Ovary (tissue), 9 donors: ENCODE results near the gene JPT2. TPM values are rescaled to one million over a fixed set of nuclear protein-coding genes. Genes with fewer than 3 reads are reported as not detected.
A peak's percentile ranks its signal among the peaks of the same experiment; 100 is the strongest.

Experiments
- DNase-seq, 5 donors: peaks; one replicate each; pipeline ENCODE4 v3.0.0-alpha.2; 2019 to 2020
- H3K27ac ChIP-seq, 2 donors: fragments of 200-600 bp; one replicate each; pipeline versions ENCODE4 v1.5.1 to v1.8.0; 2019 to 2022
- H3K27me3 ChIP-seq: fragments of 200-600 bp; one replicate; pipeline ENCODE4 v1.8.0; 2022
- H3K36me3 ChIP-seq: fragments of 200-600 bp; sonication (generic); one replicate; pipeline ENCODE4 v1.5.1; 2019
- H3K4me1 ChIP-seq: one replicate; pipeline ENCODE4 v1.8.1; 2013; ENCODE audit warnings: mild to moderate bottlenecking, moderate library complexity; ENCODE audit not compliant: insufficient read depth
- H3K4me3 ChIP-seq: fragments of 200-600 bp; sonication (generic); one replicate; pipeline ENCODE4 v1.5.1; 2017
- H3K9me3 ChIP-seq, 2 donors: fragments of 200-600 bp in 1 of 2; sonication (generic) in 1 of 2; one replicate each; pipeline versions ENCODE4 v1.5.1 to v1.8.1; 2013 to 2019; ENCODE audit warnings: mild to moderate bottlenecking in 1 of 2, moderate library complexity in 1 of 2
- EP300 ChIP-seq: sonication (generic); formaldehyde crosslinking; IDR thresholded peaks from one replicate; pipeline ENCODE4 v1.6.1; 2017; ENCODE audit warnings: antibody characterized with exemption
- POLR2A ChIP-seq: fragments of 450-650 bp; IDR thresholded peaks from one replicate; pipeline ENCODE4 v1.6.1; 2017; ENCODE audit warnings: antibody characterized with exemption, mild to moderate bottlenecking, moderate library complexity
- WGBS, 3 donors: extraction: QIAGEN DNeasy Blood & Tissue Kit in 1 of 3; methylation state at CpG; one replicate each; pipeline versions ENCODE4 v1.1.5 to v1.1.7; 2013 to 2017; 5-methylcytosine and 5-hydroxymethylcytosine counted together
- intact Hi-C, 4 donors: fragments of 100-400 bp; cut with DNase I; formaldehyde crosslinking; loops; one replicate each; pipeline versions ENCODE4 v1.11.0 to v1.15.1; 2022 to 2023
- polyA plus RNA-seq, 2 donors: library from polyadenylated mRNA; stranded (reverse); fragments of 200-250 nt in 1 of 2; fragments of 350-450 nt in 1 of 2; fragmentation: Illumina TruSeq in 1 of 2; extraction: RNeasy Lipid Tissue Mini Kit (QIAGEN cat#74804) in 1 of 2; gene quantifications; one replicate each; pipeline ENCODE4 v1.2.3, GENCODE V29; 2013 to 2014
- total RNA-seq, 7 donors: library from RNA; depleted of rRNA in 2 of 7; stranded (reverse); fragments of >200 nt in 2 of 7; fragmentation: NEBNext Ultra II Directional in 3 of 7; extraction: Animal tissue kit (Norgen Biotek cat#: 25700) in 3 of 7; gene quantifications; one replicate each; pipeline versions ENCODE4 v1.1.0 to v1.2.4, GENCODE V29; 2016 to 2023
- TF ChIP-seq, protein P1 (sequence below), 3 donors: fragments of 450-650 bp in 2 of 3; fragments of 200-600 bp in 1 of 3; IDR thresholded peaks; one replicate each; pipeline versions ENCODE4 v1.5.1 to v1.8.0; 2016 to 2022; ENCODE audit warnings: antibody characterized with exemption in 3 of 3, mild to moderate bottlenecking in 1 of 3
- donor health status: DM: no; HTN: no; CAD: no; lungs with moderate emphysema.
- donor health status: DM: no; HTN: no; CAD: no.
- donor health status: Bipolar disorder and iron deficiency.
- donor health status: DM: yes; HTN: yes; CAD: no.
- donor health status: DM: no; HTN: no; CAD: no.
- donor health status: DM: yes; HTN: yes; CAD: no.

JPT2 gene
- total and polyA plus RNA-seq, 9 donors, result 14.4 to 51.8 (median 44.1) TPM

DNA sequence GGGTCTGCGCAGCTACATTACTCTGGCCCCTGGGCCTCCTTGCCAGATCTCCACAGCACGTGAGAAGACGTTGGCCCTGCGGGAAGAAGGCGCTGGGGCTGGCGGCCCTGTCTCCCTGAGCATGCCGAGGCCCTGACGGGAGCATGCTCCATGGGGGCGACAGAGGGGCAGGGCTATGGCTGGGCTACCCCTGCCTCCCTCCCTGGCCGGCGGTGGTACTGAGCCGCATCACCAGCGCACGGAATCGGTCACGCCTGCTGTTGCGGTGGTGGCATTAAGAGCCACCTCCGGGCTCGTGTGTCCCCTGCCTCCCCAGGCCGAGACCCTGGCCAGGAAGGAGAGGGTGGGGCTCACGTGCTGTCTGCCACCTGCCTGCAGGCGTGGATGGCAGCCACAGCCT, 56.0 kb downstream of the JPT2 start:
- Histone ChIP-seq H3K27ac (no peak overlapping the region), H3K36me3 (no peaks in the 10 kb centered on the region), H3K4me3 (no peak overlapping the region), H3K9me3 (no peaks in the 10 kb centered on the region), H3K27me3 (no peaks in the 10 kb centered on the region), H3K4me1 (no peaks in the 10 kb centered on the region)
- 88 to 93% (median 91%) methylated on average over 12 to 22 of the region's 22 CpGs for WGBS, 3 donors
- no peak for DNase-seq
- no peak for TF ChIP-seq POLR2A
- no peak for TF ChIP-seq EP300
- TF ChIP-seq, protein P1, sequence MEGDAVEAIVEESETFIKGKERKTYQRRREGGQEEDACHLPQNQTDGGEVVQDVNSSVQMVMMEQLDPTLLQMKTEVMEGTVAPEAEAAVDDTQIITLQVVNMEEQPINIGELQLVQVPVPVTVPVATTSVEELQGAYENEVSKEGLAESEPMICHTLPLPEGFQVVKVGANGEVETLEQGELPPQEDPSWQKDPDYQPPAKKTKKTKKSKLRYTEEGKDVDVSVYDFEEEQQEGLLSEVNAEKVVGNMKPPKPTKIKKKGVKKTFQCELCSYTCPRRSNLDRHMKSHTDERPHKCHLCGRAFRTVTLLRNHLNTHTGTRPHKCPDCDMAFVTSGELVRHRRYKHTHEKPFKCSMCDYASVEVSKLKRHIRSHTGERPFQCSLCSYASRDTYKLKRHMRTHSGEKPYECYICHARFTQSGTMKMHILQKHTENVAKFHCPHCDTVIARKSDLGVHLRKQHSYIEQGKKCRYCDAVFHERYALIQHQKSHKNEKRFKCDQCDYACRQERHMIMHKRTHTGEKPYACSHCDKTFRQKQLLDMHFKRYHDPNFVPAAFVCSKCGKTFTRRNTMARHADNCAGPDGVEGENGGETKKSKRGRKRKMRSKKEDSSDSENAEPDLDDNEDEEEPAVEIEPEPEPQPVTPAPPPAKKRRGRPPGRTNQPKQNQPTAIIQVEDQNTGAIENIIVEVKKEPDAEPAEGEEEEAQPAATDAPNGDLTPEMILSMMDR (IDR thresholded peaks at IDR 0.05), result no peak
- intact Hi-C loops, result no loop called here

DNA sequence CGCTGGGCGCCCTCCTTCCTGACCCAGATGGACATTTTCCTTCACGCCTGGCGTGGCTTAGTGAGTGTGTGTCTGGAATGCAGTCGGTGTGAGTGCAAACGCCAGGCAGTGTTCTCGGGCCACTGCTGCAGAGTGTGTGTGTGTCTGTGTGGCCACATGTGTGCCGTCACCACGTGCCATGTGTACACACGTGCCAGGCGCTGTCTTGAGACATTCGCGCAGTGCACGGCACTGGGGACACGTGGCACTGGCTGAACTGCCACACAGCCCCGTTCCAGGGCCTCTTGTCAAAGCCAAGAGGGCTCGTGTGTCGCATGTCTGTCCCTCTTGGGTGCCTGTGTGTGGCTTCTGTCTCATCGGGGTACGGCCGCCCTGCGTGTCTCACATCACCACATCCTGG, 56.7 kb downstream of the JPT2 start:
- WGBS, 3 donors, result 96 to 97% (median 96%) methylated on average over 22 of the region's 22 CpGs
- TF ChIP-seq POLR2A (no peak), EP300 (no peak)
- TF ChIP-seq, protein P1 (IDR thresholded peaks at IDR 0.05), result no peak
- Histone ChIP-seq H3K36me3 (no peaks in the 10 kb centered on the region), H3K4me3 (no peak overlapping the region), H3K4me1 (no peaks in the 10 kb centered on the region), H3K27me3 (no peaks in the 10 kb centered on the region), H3K27ac (no peak overlapping the region), H3K9me3 (no peaks in the 10 kb centered on the region)
- intact Hi-C loops, result no loop called here
- DNase-seq, result no peak

DNA sequence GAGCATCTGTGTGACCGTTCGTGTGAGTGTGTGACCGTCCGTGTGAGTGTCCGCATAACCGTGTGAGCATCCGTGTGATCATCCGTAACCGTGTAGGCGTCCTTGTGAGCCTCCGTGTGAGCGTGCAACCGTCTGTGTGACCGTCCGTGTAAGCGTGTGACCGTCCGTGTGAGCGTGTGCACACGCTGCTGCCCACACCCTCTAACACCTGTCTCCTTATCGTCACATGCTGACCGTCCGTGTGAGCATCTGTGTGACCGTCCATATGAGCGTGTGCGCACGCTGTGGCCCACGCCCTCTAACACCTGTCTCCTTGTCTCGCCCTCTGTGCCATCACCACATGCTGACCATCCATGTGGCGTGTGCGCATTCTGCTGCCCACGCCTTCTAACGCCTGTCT, 62.2 kb downstream of the JPT2 start:
- intact Hi-C loops, result no loop called here
- WGBS, 3 donors, result 95 to 97% (median 95%) methylated on average over 33 of the region's 33 CpGs
- Histone ChIP-seq H3K9me3 (no peaks in the 10 kb centered on the region), H3K27me3 (no peaks in the 10 kb centered on the region), H3K27ac (no peak overlapping the region), H3K4me1 (no peaks in the 10 kb centered on the region), H3K4me3 (no peak overlapping the region), H3K36me3 (no peaks in the 10 kb centered on the region)
- TF ChIP-seq EP300 (no peak), POLR2A (no peak)
- TF ChIP-seq, protein P1 (IDR thresholded peaks at IDR 0.05), result no peak
- DNase-seq, result no peak

DNA sequence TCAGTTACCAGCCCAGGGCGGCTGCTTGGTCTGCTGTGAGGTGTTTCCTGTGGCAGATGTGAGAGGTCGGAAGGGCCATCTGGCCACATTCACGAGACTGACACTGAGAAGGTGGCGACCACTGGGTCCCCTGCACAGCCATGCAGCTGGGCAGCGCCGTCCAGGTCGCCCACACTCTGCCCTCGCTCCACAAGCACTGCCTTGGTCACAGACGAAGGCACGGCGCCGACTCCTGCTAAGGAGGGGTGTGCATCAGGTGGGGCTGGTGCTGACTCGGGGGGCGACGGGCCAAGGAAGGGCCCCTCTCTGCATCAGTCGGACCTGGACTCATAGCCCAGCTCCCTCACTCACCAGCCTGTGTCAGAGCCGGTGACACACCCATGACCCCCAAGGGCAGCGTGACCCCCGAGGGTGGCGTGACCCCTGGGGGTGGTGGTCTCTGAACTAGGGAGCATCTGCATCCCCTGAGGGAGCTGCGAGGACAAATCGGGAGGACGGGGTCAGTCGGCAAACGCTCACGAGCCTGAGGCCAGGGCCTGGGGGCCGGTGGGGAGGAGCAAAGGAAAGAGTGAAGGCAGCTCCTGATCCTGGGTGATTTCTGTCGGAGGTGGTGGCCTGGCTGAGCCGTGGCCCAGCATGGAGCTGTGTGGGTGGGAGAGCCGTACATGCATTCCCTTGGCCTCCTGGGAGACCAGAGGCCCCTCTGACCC, 62.9 kb downstream of the JPT2 start:
- H3K4me3 ChIP-seq, result no peak overlapping the region

More for the DNA sequence above, 62.9 kb downstream of the JPT2 start:
- 87 to 88% (median 87%) methylated on average over 30 of the region's 30 CpGs for WGBS, 3 donors
- Histone ChIP-seq H3K36me3 (no peaks in the 10 kb centered on the region), H3K4me1 (no peaks in the 10 kb centered on the region), H3K27me3 (no peaks in the 10 kb centered on the region), H3K9me3 (no peaks in the 10 kb centered on the region), H3K27ac (no peak overlapping the region)
- TF ChIP-seq POLR2A, result no peak
- TF ChIP-seq EP300, result no peak
- TF ChIP-seq, protein P1 (IDR thresholded peaks at IDR 0.05), result no peak
- peak in 1 of 5 donors; percentile 32 for DNase-seq
- intact Hi-C loops, result no loop called here
